Endothelial cell of umbilical vein (primary cell): Measurements from ENCODE around the gene LTBP1. TPM values are rescaled to one million over a fixed set of nuclear protein-coding genes. Genes with fewer than 3 reads are reported as not detected.

ENCODE experiments used
- BruUV-seq: library from RNA; stranded (reverse); fragments of 400-500 nt; replicated peaks from 2 replicates; lab custom pipeline; 2021; lab: Mats Ljungman, UMichigan
- CTCF ChIA-PET: fragments of 300-600, 350-600 bp; sonication (Branson Sonifier 250); formaldehyde crosslinking; loops from one replicate; lab custom pipeline; 2021; ENCODE audit warnings: antibody characterized with exemption, inconsistent platforms; lab: Charles Lee
- POLR2A ChIA-PET: fragments of 300-600, 350-600 bp; sonication (Branson Sonifier 250); formaldehyde crosslinking; loops from one replicate; lab custom pipeline; 2021; ENCODE audit warnings: antibody characterized with exemption, inconsistent platforms; lab: Charles Lee
- DNase-seq: peaks from one replicate; pipeline ENCODE4 v3.0.0-alpha.2; 2011; ENCODE audit warnings: low read depth, low spot score
- FAIRE-seq: peaks from 2 replicates; lab custom pipeline; 2011; peaks lifted over from hg19 to GRCh38; lab: Jason Lieb, UNC
- H2AFZ ChIP-seq: 2 replicates; pipeline ENCODE4 v1.6.0; 2012; ENCODE audit warnings: low read depth, low read length, control low read depth, inconsistent platforms
- H3K27ac ChIP-seq: 2 replicates; pipeline ENCODE4 v1.5.1; 2011; ENCODE audit warnings: low read depth, mild to moderate bottlenecking, control low read depth, low read length, moderate library complexity; ENCODE audit not compliant: insufficient read depth
- H3K27me3 ChIP-seq, 2 experiments: 2 replicates each; pipeline versions ENCODE4 v1.6.0 to v1.6.1; 2011; ENCODE audit warnings: low read length in 2 of 2, mixed read lengths in 1 of 2; ENCODE audit not compliant: control insufficient read depth in 2 of 2, insufficient read depth in 2 of 2
- H3K36me3 ChIP-seq, 2 experiments: 2 replicates in 1 of 2; 3 replicates in 1 of 2; pipeline ENCODE4 v1.5.1; 2011; ENCODE audit warnings: low read length in 2 of 2, mild to moderate bottlenecking in 1 of 2, moderate library complexity in 1 of 2; ENCODE audit not compliant: control insufficient read depth in 2 of 2, insufficient read depth in 2 of 2; ENCODE audit errors: extremely low read depth in 1 of 2
- H3K4me1 ChIP-seq: 3 replicates; pipeline ENCODE4 v1.5.1; 2011; ENCODE audit warnings: mild to moderate bottlenecking, low read length; ENCODE audit not compliant: control insufficient read depth, insufficient read depth; ENCODE audit errors: extremely low read depth
- H3K4me2 ChIP-seq: 2 replicates; pipeline ENCODE4 v1.6.1; 2011; ENCODE audit warnings: low read length, control low read depth, mixed read lengths; ENCODE audit not compliant: insufficient read depth
- H3K4me3 ChIP-seq, 3 experiments: fragments of 200-600 bp in 1 of 3; sonication (generic), shearing (Covaris generic) in 1 of 3; replicated peaks in 1 of 3; 2 replicates each; pipeline ENCODE4 v1.5.1; 2011 to 2016; ENCODE audit warnings: control low read depth in 3 of 3, low read length in 3 of 3, mild to moderate bottlenecking in 2 of 3, inconsistent platforms in 1 of 3, low read depth in 1 of 3, moderate library complexity in 1 of 3; ENCODE audit not compliant: insufficient read depth in 1 of 3
- H3K79me2 ChIP-seq: 2 replicates; pipeline ENCODE4 v1.6.0; 2012; ENCODE audit warnings: low read length, inconsistent platforms; ENCODE audit not compliant: control insufficient read depth, insufficient read depth
- H3K9ac ChIP-seq: replicated peaks from 2 replicates; pipeline ENCODE3; 2011; ENCODE audit warnings: low read length, control low read depth; ENCODE audit not compliant: insufficient read depth; ENCODE audit errors: extremely low read depth
- H3K9me1 ChIP-seq: replicated peaks from 3 replicates; pipeline ENCODE4 v1.6.0; 2011; ENCODE audit warnings: mild to moderate bottlenecking, low read length; ENCODE audit not compliant: control insufficient read depth, insufficient read depth; ENCODE audit errors: extremely low read depth
- H3K9me3 ChIP-seq: replicated peaks from 2 replicates; pipeline ENCODE4 v1.5.1; 2012; ENCODE audit warnings: low read length, inconsistent platforms; ENCODE audit not compliant: control insufficient read depth, insufficient read depth
- H4K20me1 ChIP-seq: replicated peaks from 2 replicates; pipeline ENCODE3; 2011; ENCODE audit warnings: mild to moderate bottlenecking, low read length; ENCODE audit not compliant: control insufficient read depth, insufficient read depth; ENCODE audit errors: extremely low read depth
- CTCF ChIP-seq, 2 donors: IDR thresholded peaks; 1 replicate in 1 of 2; 2 replicates in 1 of 2; pipeline ENCODE4 v1.5.1; 2011; ENCODE audit warnings: low read length in 2 of 2, mild to moderate bottlenecking in 2 of 2, moderate library complexity in 2 of 2, control low read depth in 1 of 2, inconsistent platforms in 1 of 2, low read depth in 1 of 2; ENCODE audit not compliant: insufficient read depth in 1 of 2; ENCODE audit errors: extremely low read depth in 1 of 2
- EZH2 ChIP-seq: IDR thresholded peaks from 2 replicates; pipeline ENCODE4 v1.6.1; 2012; ENCODE audit warnings: borderline replicate concordance, low read depth, mild to moderate bottlenecking, moderate library complexity, low read length, inconsistent platforms; ENCODE audit not compliant: severe bottlenecking
- GATA2 ChIP-seq: IDR thresholded peaks from 2 replicates; pipeline ENCODE4 v1.7.0; 2011; ENCODE audit warnings: low read depth, mild to moderate bottlenecking, moderate library complexity, mixed read lengths, low read length; ENCODE audit not compliant: insufficient read length, insufficient read depth
- JUN ChIP-seq: IDR thresholded peaks from 2 replicates; pipeline ENCODE4 v1.6.1; 2011; ENCODE audit warnings: borderline replicate concordance, low read depth; ENCODE audit not compliant: insufficient read length, insufficient read depth
- MAX ChIP-seq: IDR thresholded peaks from 2 replicates; pipeline ENCODE4 v1.6.1; 2011; ENCODE audit not compliant: insufficient read depth, insufficient read length
- POLR2AphosphoS5 ChIP-seq: IDR thresholded peaks from 2 replicates; pipeline ENCODE4 v1.6.1; 2012; ENCODE audit warnings: low read depth, mild to moderate bottlenecking, control low read depth, low read length, moderate library complexity; ENCODE audit not compliant: insufficient read depth
- dilution Hi-C: fragments of 300-500 bp; cut with MboI; formaldehyde crosslinking; loops from one replicate; pipeline ENCODE4 v1.15.0; 2019; ENCODE audit warnings: low sequenced_read_pairs; ENCODE audit not compliant: extremely low pct_ligation_motif_present
- intact Hi-C: fragments of 100-400 bp; cut with micrococcal nuclease; formaldehyde crosslinking; loops from one replicate; pipeline ENCODE4 v1.10.0; 2022
- polyA plus RNA-seq, 4 experiments: library from polyadenylated mRNA; depleted of rRNA in 3 of 4; stranded (reverse) in 3 of 4; unstranded in 1 of 4; fragments of >200 nt; gene quantifications; 2 replicates each; pipeline versions ENCODE4 v1.2.1 to v1.2.3, GENCODE V29; 2011 to 2012; ENCODE audit warnings: missing spikeins in 1 of 4
- total RNA-seq: library from RNA; stranded (reverse); gene quantifications from 2 replicates; pipeline ENCODE4 v1.2.3, GENCODE V29; 2021

LTBP1 gene
- total and polyA plus RNA-seq, 2 donors (not counting 3 experiments of a cell fraction or from before 2014, with no cell fraction given): 57.4 to 68.2 TPM

GRCh38 chr2:33372940-33373553 lies 426.3 kb downstream of the LTBP1 start:
- H3K9ac ChIP-seq: no peak overlapping the region
- BruUV-seq: no TSS peak
- H3K27me3 ChIP-seq: no peaks in the 10 kb centered on the region
- dilution Hi-C loops: no loop called here
- peak; percentile 48 to 55 for TF ChIP-seq CTCF (IDR thresholded peaks at IDR 0.05; ENCODE audit: extremely low read depth in 1 of 2, insufficient read depth in 1 of 2, low read depth in 1 of 2, low read length in 2 of 2)
- no peak for TF ChIP-seq JUN
- no peak for TF ChIP-seq POLR2AphosphoS5
- TF ChIP-seq EZH2: no peak
- no peak for TF ChIP-seq GATA2
- TF ChIP-seq MAX: no peak
- H3K4me3 ChIP-seq: no peak overlapping the region
- H3K9me3 ChIP-seq: no peaks in the 10 kb centered on the region
- no peak overlapping the region for H3K4me2 ChIP-seq
- intact Hi-C loops: loop anchor here (1.0 to 10.0 kb wide), 7 partner anchors 98 to 821 kb away; no protein-coding TSS in a partner anchor
- H3K27ac ChIP-seq: no peak overlapping the region
- CTCF ChIA-PET: interaction anchor here (0.7 to 2.4 kb wide), 34 partner anchors 9 to 738 kb away, joined by 3 to 16 read pairs (median 5); partner anchors contain the start of gene LTBP1
- H4K20me1 ChIP-seq: no peaks in the 10 kb centered on the region
- H2AFZ ChIP-seq: no peak overlapping the region
- DNase-seq (peak; percentile 81), FAIRE-seq (peak; percentile 57)
- POLR2A ChIA-PET: no interaction called here
- peaks cover 6% of the 10 kb centered on the region for H3K4me1 ChIP-seq
- H3K36me3 ChIP-seq: no peaks in the 10 kb centered on the region
- H3K9me1 ChIP-seq: no peaks in the 10 kb centered on the region
- H3K79me2 ChIP-seq: no peaks in the 10 kb centered on the region
